Panc1 (cell line): ENCODE measurements around the gene TTLL7. TPM values are rescaled to one million over a fixed set of nuclear protein-coding genes. Genes with fewer than 3 reads are reported as not detected.

Experiments
- ATAC-seq: fragments of 200-7000 bp; cut with Tn5 transposase; 2 replicates; pipeline ENCODE4 v1.9.1; 2020; ENCODE audit warnings: mild to moderate bottlenecking, moderate library complexity
- BruUV-seq: library from RNA; stranded (reverse); fragments of 400-500 nt; replicated peaks from 2 replicates; lab custom pipeline; 2021; lab: Mats Ljungman, UMichigan
- CTCF ChIA-PET: fragments of 300-600 bp; sonication (Branson Sonifier 250); formaldehyde crosslinking; loops from one replicate; lab custom pipeline; 2022; ENCODE audit warnings: antibody characterized with exemption; lab: Charles Lee
- POLR2A ChIA-PET: fragments of 300-600 bp; sonication (Branson Sonifier 250); formaldehyde crosslinking; loops from one replicate; lab custom pipeline; 2022; ENCODE audit warnings: antibody characterized with exemption; lab: Charles Lee
- DNase-seq: peaks from one replicate; pipeline ENCODE4 v3.0.0-alpha.2; 2010; ENCODE audit warnings: low read depth, low spot score
- H3K27ac ChIP-seq: 2 replicates; pipeline ENCODE4 v1.5.1; 2011; ENCODE audit warnings: mild to moderate bottlenecking, low read length, inconsistent platforms
- H3K27me3 ChIP-seq: fragments of 200-500 bp; sonication (Bioruptor generic); 2 replicates; pipeline ENCODE4 v1.6.0; 2014; ENCODE audit warnings: low read length, inconsistent platforms; ENCODE audit not compliant: control insufficient read depth, insufficient read depth
- H3K36me3 ChIP-seq: fragments of 200-500 bp; sonication (Bioruptor generic); 2 replicates; pipeline ENCODE4 v1.5.1; 2014; ENCODE audit warnings: inconsistent platforms, mild to moderate bottlenecking, low read length, moderate library complexity; ENCODE audit not compliant: control insufficient read depth, insufficient read depth
- H3K4me1 ChIP-seq: 2 replicates; pipeline ENCODE4 v1.5.1; 2011; ENCODE audit warnings: inconsistent platforms, mild to moderate bottlenecking, low read length, moderate library complexity; ENCODE audit not compliant: control insufficient read depth, insufficient read depth
- H3K4me3 ChIP-seq, 2 experiments: 2 replicates each; pipeline ENCODE4 v1.5.1; 2011 to 2012; ENCODE audit warnings: low read depth in 2 of 2, low read length in 2 of 2, mild to moderate bottlenecking in 2 of 2, inconsistent platforms in 1 of 2, moderate library complexity in 1 of 2
- H3K9me3 ChIP-seq: fragments of 200-500 bp; sonication (Bioruptor generic); 2 replicates; pipeline ENCODE4 v1.5.1; 2014; ENCODE audit warnings: low read depth, mild to moderate bottlenecking, inconsistent platforms, low read length, moderate library complexity; ENCODE audit not compliant: control insufficient read depth, insufficient read depth
- POLR2AphosphoS5 ChIP-seq: IDR thresholded peaks from 2 replicates; pipeline ENCODE4 v1.6.1; 2012; ENCODE audit warnings: mild to moderate bottlenecking, low read depth, low read length, moderate library complexity
- SIN3A ChIP-seq: IDR thresholded peaks from 2 replicates; pipeline ENCODE4 v1.6.1; 2012; ENCODE audit warnings: low read depth, mild to moderate bottlenecking, low read length, moderate library complexity, borderline replicate concordance; ENCODE audit not compliant: insufficient read depth
- TCF7L2 ChIP-seq: IDR thresholded peaks from 2 replicates; pipeline ENCODE4 v1.6.1; 2011; ENCODE audit warnings: mild to moderate bottlenecking, low read depth, low read length, inconsistent platforms
- in situ Hi-C: cut with HindIII; loops from 2 replicates; pipeline ENCODE4 v1.10.0; 2016; ENCODE audit warnings: low sequenced_read_pairs, low pct_unique_long_range_greater_than_20kb
- intact Hi-C: fragments of 100-400 bp; cut with micrococcal nuclease; formaldehyde crosslinking; loops from one replicate; pipeline ENCODE4 v1.10.0; 2022; ENCODE audit not compliant: unreplicated experiment
- total RNA-seq: library from RNA; stranded (reverse); gene quantifications from one replicate; pipeline ENCODE4 v1.2.1, GENCODE V29; 2021; ENCODE audit not compliant: unreplicated experiment
- TF ChIP-seq, protein P1 (sequence below): fragments of 450-650 bp; IDR thresholded peaks from 2 replicates; pipeline ENCODE4 v1.5.1; 2017; ENCODE audit warnings: mild to moderate bottlenecking
- TF ChIP-seq, protein P2 (sequence below), 2 experiments: IDR thresholded peaks; 2 replicates each; pipeline ENCODE4 v1.6.1; 2011 to 2012; ENCODE audit warnings: low read depth in 2 of 2, control low read depth in 1 of 2, low read length in 1 of 2, mild to moderate bottlenecking in 1 of 2, moderate library complexity in 1 of 2; ENCODE audit not compliant: insufficient read depth in 1 of 2

Gene TTLL7
- total RNA-seq, 1 experiment from 2014 or later = 31.4 TPM

DNA sequence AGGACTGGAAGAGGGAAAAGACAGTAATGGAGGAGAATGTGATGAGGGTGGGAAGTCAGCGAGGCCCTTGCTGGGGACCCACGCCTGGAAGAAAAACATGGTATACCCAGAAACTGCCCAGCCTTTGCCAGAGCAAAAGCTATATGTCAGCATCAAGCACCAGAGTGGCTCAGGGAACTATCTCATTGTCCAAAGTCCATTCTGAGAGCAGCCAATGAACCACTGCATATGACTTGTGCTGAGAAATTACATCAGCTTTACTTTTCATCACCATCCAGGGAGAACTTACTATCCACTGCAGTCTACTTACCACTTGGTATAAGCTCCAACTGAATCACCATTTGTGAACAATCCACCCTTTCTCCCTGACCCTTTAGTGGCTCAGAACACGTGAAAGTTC is 148.1 kb downstream of the TTLL7 start:
- Histone ChIP-seq H3K27me3 (peaks cover 24% of the 10 kb centered on the region), H3K4me3 (no peak overlapping the region), H3K4me1 (no peaks in the 10 kb centered on the region), H3K36me3 (no peaks in the 10 kb centered on the region), H3K9me3 (no peaks in the 10 kb centered on the region), H3K27ac (no peak overlapping the region)
- POLR2A ChIA-PET = no interaction called here
- intact Hi-C loops (no loop called here), in situ Hi-C loops (no loop called here)
- no peak for ATAC-seq
- TF ChIP-seq TCF7L2 (no peak), POLR2AphosphoS5 (no peak), SIN3A (no peak)
- TF ChIP-seq, protein P1, sequence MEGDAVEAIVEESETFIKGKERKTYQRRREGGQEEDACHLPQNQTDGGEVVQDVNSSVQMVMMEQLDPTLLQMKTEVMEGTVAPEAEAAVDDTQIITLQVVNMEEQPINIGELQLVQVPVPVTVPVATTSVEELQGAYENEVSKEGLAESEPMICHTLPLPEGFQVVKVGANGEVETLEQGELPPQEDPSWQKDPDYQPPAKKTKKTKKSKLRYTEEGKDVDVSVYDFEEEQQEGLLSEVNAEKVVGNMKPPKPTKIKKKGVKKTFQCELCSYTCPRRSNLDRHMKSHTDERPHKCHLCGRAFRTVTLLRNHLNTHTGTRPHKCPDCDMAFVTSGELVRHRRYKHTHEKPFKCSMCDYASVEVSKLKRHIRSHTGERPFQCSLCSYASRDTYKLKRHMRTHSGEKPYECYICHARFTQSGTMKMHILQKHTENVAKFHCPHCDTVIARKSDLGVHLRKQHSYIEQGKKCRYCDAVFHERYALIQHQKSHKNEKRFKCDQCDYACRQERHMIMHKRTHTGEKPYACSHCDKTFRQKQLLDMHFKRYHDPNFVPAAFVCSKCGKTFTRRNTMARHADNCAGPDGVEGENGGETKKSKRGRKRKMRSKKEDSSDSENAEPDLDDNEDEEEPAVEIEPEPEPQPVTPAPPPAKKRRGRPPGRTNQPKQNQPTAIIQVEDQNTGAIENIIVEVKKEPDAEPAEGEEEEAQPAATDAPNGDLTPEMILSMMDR = no peak
- TF ChIP-seq, protein P2, sequence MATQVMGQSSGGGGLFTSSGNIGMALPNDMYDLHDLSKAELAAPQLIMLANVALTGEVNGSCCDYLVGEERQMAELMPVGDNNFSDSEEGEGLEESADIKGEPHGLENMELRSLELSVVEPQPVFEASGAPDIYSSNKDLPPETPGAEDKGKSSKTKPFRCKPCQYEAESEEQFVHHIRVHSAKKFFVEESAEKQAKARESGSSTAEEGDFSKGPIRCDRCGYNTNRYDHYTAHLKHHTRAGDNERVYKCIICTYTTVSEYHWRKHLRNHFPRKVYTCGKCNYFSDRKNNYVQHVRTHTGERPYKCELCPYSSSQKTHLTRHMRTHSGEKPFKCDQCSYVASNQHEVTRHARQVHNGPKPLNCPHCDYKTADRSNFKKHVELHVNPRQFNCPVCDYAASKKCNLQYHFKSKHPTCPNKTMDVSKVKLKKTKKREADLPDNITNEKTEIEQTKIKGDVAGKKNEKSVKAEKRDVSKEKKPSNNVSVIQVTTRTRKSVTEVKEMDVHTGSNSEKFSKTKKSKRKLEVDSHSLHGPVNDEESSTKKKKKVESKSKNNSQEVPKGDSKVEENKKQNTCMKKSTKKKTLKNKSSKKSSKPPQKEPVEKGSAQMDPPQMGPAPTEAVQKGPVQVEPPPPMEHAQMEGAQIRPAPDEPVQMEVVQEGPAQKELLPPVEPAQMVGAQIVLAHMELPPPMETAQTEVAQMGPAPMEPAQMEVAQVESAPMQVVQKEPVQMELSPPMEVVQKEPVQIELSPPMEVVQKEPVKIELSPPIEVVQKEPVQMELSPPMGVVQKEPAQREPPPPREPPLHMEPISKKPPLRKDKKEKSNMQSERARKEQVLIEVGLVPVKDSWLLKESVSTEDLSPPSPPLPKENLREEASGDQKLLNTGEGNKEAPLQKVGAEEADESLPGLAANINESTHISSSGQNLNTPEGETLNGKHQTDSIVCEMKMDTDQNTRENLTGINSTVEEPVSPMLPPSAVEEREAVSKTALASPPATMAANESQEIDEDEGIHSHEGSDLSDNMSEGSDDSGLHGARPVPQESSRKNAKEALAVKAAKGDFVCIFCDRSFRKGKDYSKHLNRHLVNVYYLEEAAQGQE (IDR thresholded peaks at IDR 0.05; ENCODE audit: insufficient read depth in 1 of 2, low read depth in 2 of 2, low read length in 1 of 2) = no peak
- no TSS peak for BruUV-seq
- CTCF ChIA-PET = no interaction called here
- no peak for DNase-seq

DNA sequence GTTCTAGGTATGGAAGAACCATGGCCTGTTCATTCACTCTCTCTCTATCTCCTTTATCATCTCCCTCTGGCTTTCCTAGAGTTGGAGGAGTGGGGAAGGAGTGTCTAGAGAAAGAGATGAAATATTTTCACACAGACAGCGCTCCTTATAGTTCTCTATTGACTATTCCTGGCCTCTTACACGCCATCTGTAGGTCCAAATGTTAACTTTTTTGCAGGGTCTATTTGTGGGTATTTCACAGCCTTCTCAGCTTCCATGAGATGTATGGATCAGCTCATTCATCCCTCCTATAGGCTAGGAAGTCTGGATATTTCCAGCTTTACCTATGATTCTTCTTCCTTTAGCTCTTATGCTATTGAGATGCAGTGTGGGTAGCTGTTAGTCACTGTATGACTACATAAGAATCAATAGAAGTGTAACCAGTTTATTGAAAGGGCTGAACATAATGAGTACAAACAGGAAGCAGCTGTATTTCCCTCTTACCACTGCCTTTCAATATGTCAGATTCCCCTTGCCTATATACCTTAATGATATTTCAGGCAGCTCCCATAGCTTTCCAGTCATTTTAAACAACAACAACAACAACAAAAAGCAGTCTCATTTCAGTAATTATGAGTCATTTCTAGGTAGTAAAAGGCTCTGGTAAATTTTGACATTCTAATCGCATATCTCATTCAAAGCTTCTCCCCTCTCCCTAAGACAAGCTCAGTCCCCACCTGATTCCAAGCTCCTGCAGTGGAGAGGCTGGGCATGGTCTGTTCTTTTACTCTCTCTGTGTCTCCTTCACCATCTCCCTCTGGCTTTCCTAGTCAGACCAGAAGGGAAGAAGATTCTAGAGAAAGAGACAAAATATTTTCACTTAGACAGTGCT is 149.5 kb downstream of the TTLL7 start:
- TF ChIP-seq SIN3A = no peak
- TF ChIP-seq, protein P1 = peak; percentile 23; the same call in 1 of the 2 replicates
- peaks cover 29% of the 10 kb centered on the region for H3K27me3 ChIP-seq
- DNase-seq (no peak), ATAC-seq (peak; percentile 44; the same call in 1 of the 2 replicates)
- intact Hi-C loops (no loop called here), in situ Hi-C loops (no loop called here)
- ChIA-PET CTCF (no interaction called here), POLR2A (interaction anchor here (0.6 kb wide), 1 partner anchor 9 kb away, joined by 3 read pairs; no protein-coding TSS in a partner anchor)
- H3K36me3 ChIP-seq = no peaks in the 10 kb centered on the region
- H3K27ac ChIP-seq = no peak overlapping the region
- no TSS peak for BruUV-seq
- no peaks in the 10 kb centered on the region for H3K4me1 ChIP-seq
- H3K9me3 ChIP-seq = no peaks in the 10 kb centered on the region
- H3K4me3 ChIP-seq = no peak overlapping the region
